Pancreas (tissue), 10 donors: ENCODE data around the gene SMIM28. TPM values are rescaled to one million over a fixed set of nuclear protein-coding genes. Genes with fewer than 3 reads are reported as not detected.

Experiments
- ATAC-seq, 4 donors: fragments of 200-7000 bp; cut with Tn5 transposase; one replicate each; pipeline versions ENCODE4 v1.8.0 to v1.9.1; 2020; ENCODE audit warnings: mild to moderate bottlenecking in 4 of 4, moderate library complexity in 4 of 4
- DNase-seq, 6 donors: peaks; one replicate each; pipeline ENCODE4 v3.0.0-alpha.2; 2020
- FAIRE-seq: peaks from 2 replicates; lab custom pipeline; 2012; peaks lifted over from hg19 to GRCh38; lab: Jason Lieb, UNC
- H3K27ac ChIP-seq, 4 donors: fragments of 200-600 bp; sonication (generic); 1 replicate in 3 of 4; 2 replicates in 1 of 4; pipeline versions ENCODE4 v1.5.0 to v1.8.0; 2020
- H3K27me3 ChIP-seq, 4 donors: fragments of 200-600 bp; one replicate each; pipeline ENCODE4 v1.8.0; 2021
- H3K36me3 ChIP-seq, 3 donors: fragments of 200-600 bp; sonication (generic) in 1 of 3; one replicate each; pipeline versions ENCODE4 v1.5.0 to v1.8.0; 2020 to 2021
- H3K4me1 ChIP-seq, 3 donors: fragments of 200-600 bp; one replicate each; pipeline ENCODE4 v1.8.0; 2021
- H3K4me3 ChIP-seq, 4 donors: fragments of 200-600 bp; sonication (generic) in 2 of 4; one replicate each; pipeline versions ENCODE4 v1.5.0 to v1.8.0; 2020 to 2021
- H3K9me3 ChIP-seq, 4 donors: fragments of 200-600 bp; one replicate each; pipeline ENCODE4 v1.8.0; 2021
- WGBS, 2 donors: extraction: QIAGEN DNeasy Blood & Tissue Kit; methylation state at CpG; one replicate each; pipeline ENCODE4 v1.1.7; 2013; 5-methylcytosine and 5-hydroxymethylcytosine counted together
- intact Hi-C, 3 donors: fragments of 100-400 bp; cut with DNase I; formaldehyde crosslinking; loops; one replicate each; pipeline versions ENCODE4 v1.11.1 to v1.14.2; 2022
- polyA plus RNA-seq, 2 donors: library from polyadenylated mRNA; stranded (reverse); fragments of 200-250 nt; gene quantifications; one replicate each; pipeline ENCODE4 v1.2.3, GENCODE V29; 2013
- total RNA-seq, 6 donors: library from RNA; stranded (reverse); fragmentation: NEBNext Ultra II Directional in 4 of 6; extraction: Animal tissue kit (Norgen Biotek cat#: 25700) in 4 of 6; gene quantifications; one replicate each; pipeline versions ENCODE4 v1.2.1 to v1.2.4, GENCODE V29; 2021 to 2023
- TF ChIP-seq, protein P1 (sequence below), 4 donors: fragments of 200-600 bp; sonication (generic) in 3 of 4; IDR thresholded peaks; one replicate each; pipeline versions ENCODE4 v1.5.0 to v1.8.0; 2021; ENCODE audit warnings: antibody characterized with exemption in 4 of 4
- donor health status: healthy with polysubstance abuse.
- donor health status: DM: no; HTN: no; CAD: no; lungs with moderate emphysema.
- donor health status: DM: no; HTN: no; CAD: no.
- donor health status: control.
- donor health status: control.
- donor health status: Bipolar disorder and iron deficiency.
- donor health status: DM: yes; HTN: yes; CAD: no.
- donor health status: DM: no; HTN: no; CAD: no.
- donor health status: DM: no; HTN: no; CAD: no.
- donor health status: DM: yes; HTN: yes; CAD: no.

SMIM28 gene
- total and polyA plus RNA-seq, 8 donors, result not detected

DNA sequence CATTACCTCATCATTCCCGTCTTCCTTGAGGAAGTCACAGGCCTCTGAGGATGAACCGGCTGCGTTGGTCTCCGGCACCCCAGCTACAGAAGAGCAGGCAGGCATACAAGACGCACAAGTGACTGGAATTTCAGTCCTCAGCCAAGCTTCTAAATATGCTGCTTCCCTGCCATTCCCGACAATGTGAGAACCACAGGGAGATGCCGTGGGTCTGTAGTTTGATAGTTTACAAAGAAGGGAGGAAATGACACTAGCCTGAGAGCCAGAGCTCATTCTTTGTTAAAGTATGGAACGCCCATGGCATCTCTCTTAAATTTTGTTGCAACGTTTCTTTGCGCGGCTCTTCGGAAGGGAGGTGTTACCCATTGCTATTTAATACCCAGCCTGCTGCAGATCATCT, 52.1 kb downstream of the SMIM28 start:
- ATAC-seq (no peak), FAIRE-seq (no peak)
- H3K27ac ChIP-seq, result no peak overlapping the region

DNA sequence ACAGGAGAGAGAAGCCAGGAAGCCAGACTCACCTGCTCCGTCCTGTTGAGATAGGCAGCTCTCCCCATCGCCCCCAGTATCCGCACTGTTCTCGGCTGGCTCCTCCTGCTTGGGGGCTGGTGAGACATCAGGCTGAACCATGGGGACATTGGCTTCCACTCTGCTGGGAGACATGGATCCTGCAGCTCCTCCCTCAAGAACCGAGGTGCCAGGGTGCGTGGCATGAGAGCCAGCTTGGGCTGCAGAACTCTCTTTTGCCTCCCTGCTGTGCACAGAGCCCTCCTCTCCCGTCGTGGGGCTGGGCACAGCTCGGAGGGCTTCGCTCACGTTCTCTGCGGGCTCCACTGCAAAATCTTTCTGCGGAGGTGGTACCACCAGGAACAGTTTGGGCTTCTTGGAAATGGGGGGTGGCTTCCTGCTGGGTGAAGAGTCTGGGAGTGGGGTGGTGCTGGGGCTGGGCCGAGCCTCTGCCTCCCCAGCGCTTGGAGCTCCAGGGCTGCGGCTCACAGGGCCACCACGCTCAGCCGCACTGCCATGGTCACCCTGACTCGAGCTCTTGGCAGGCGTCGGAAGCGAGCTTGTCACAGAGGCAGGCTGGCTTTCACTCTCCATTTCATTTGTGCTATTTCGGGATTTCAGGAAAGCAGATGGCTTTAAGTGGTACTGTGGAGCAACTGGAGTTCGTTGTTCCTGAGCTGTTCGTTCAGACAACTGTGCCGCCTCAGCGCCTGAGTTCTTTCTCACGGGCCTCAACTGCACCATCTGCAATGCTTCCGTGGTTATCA, 52.8 kb downstream of the SMIM28 start:
- Histone ChIP-seq H3K27me3 (no peaks in the 10 kb centered on the region), H3K27ac (no peak overlapping the region), H3K36me3 (peaks cover 0 to 17% (median 0%) of the 10 kb centered on the region in 3 donors), H3K4me1 (no peaks in the 10 kb centered on the region), H3K9me3 (no peaks in the 10 kb centered on the region), H3K4me3 (no peak overlapping the region)
- intact Hi-C loops, result loop anchor here in 2 of 3 donors (5.0 to 10.0 kb wide), 3 partner anchors 82 to 164 kb away; no protein-coding TSS in a partner anchor
- no peak for FAIRE-seq
- TF ChIP-seq, protein P1, sequence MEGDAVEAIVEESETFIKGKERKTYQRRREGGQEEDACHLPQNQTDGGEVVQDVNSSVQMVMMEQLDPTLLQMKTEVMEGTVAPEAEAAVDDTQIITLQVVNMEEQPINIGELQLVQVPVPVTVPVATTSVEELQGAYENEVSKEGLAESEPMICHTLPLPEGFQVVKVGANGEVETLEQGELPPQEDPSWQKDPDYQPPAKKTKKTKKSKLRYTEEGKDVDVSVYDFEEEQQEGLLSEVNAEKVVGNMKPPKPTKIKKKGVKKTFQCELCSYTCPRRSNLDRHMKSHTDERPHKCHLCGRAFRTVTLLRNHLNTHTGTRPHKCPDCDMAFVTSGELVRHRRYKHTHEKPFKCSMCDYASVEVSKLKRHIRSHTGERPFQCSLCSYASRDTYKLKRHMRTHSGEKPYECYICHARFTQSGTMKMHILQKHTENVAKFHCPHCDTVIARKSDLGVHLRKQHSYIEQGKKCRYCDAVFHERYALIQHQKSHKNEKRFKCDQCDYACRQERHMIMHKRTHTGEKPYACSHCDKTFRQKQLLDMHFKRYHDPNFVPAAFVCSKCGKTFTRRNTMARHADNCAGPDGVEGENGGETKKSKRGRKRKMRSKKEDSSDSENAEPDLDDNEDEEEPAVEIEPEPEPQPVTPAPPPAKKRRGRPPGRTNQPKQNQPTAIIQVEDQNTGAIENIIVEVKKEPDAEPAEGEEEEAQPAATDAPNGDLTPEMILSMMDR (IDR thresholded peaks at IDR 0.05), result no peak
- no peak for DNase-seq
- peak in 2 of 4 donors; percentile 39 to 43 for ATAC-seq
- 89 to 90% methylated on average over 28 to 29 of the region's 29 CpGs for WGBS, 2 donors

More for the DNA sequence above, 52.1 kb downstream of the SMIM28 start:
- Histone ChIP-seq H3K27me3 (no peaks in the 10 kb centered on the region), H3K4me1 (no peaks in the 10 kb centered on the region), H3K36me3 (peaks cover 0 to 17% (median 0%) of the 10 kb centered on the region in 3 donors), H3K4me3 (no peak overlapping the region), H3K9me3 (no peaks in the 10 kb centered on the region)
- intact Hi-C loops, result loop anchor here in 2 of 3 donors (5.0 to 10.0 kb wide), 4 partner anchors 83 to 315 kb away; no protein-coding TSS in a partner anchor
- DNase-seq, result no peak
- TF ChIP-seq, protein P1 (IDR thresholded peaks at IDR 0.05), result no peak
- WGBS, 2 donors, result 84 to 85% methylated on average over 12 of the region's 12 CpGs

DNA sequence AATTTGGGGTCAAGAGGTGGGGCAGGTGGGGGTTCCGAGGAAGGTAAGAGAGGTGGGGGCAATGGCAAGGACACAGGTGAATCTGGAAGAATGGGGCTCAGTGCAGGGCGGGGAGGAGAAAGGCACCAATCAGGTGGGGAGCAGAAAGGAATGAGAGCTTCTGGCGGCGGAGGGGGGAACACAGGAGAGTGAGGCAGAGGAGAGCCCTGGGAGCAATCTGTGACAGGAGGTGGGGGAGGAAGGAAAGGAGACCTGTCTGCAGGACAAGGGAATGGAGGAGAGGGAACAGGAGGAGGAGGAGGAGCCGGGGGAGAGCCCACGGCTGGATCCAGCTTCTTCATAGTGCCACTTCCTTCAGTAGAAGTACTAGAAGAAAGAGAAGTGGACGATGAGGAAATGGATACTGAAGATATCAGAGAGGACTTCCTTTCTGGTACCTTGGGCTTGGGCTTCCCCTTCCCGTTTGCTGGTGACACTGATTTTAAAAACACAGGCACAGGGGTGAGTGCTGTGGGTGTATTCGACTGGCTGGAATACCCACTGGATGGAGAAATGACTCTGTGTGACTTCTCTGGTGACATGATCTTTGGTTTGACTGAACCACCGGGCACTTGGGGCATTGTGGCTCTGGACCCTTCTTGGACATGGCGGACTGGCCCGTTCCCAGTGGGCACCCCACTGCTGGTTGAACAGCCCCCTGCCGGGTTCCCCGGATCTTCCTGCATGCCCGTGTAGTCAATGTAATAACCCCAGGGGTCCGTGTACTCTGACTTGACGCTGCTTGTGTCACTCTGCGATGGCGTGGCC, 53.8 kb downstream of the SMIM28 start:
- WGBS, 2 donors, result 88% methylated on average over 19 of the region's 19 CpGs
- Histone ChIP-seq H3K9me3 (no peaks in the 10 kb centered on the region), H3K27me3 (no peaks in the 10 kb centered on the region), H3K4me1 (no peaks in the 10 kb centered on the region), H3K27ac (no peak overlapping the region), H3K4me3 (no peak overlapping the region), H3K36me3 (peaks cover 0 to 17% (median 0%) of the 10 kb centered on the region in 3 donors)
- no peak for FAIRE-seq
- TF ChIP-seq, protein P1 (IDR thresholded peaks at IDR 0.05), result no peak
- peak in 1 of 4 donors; percentile 34 for ATAC-seq
- no peak for DNase-seq
- intact Hi-C loops, result loop anchor here in 2 of 3 donors (5.0 to 10.0 kb wide), 3 partner anchors 81 to 163 kb away; no protein-coding TSS in a partner anchor

DNA sequence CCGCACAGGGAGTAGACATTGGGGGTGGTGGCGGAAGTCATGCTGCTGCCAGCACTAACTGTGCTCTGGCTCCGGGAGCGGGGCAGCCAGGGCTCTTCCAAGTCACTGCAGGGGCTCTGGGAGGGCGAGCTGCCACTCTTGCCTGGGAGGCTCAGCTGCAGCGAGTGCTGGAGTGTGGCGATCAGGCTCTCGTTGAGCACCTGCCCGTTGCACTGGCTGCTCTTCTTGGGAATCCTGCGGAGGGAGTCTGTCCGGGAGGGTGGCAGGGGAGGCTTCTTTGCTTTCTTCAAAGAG, 54.3 kb downstream of the SMIM28 start:
- peak in 1 of 6 donors; percentile 68 for DNase-seq
- FAIRE-seq, result no peak
- no peaks in the 10 kb centered on the region for H3K9me3 ChIP-seq
- TF ChIP-seq, protein P1 (IDR thresholded peaks at IDR 0.05), result no peak
- no peak for ATAC-seq
- H3K27ac ChIP-seq, result no peak overlapping the region
- WGBS, 2 donors, result 93 to 95% methylated on average over 11 of the region's 11 CpGs
- no peak overlapping the region for H3K4me3 ChIP-seq
- H3K4me1 ChIP-seq, result no peaks in the 10 kb centered on the region
- intact Hi-C loops, result loop anchor here in 2 of 3 donors (5.0 to 10.0 kb wide), 3 partner anchors 80 to 163 kb away; no protein-coding TSS in a partner anchor
- H3K27me3 ChIP-seq, result no peaks in the 10 kb centered on the region
- H3K36me3 ChIP-seq, result peaks cover 0 to 17% (median 0%) of the 10 kb centered on the region in 3 donors

Other genes starting within 250 kb of the SMIM28 start
- 10 to 100 TPM; 13.7 to 19.0 (median 16.4) TPM for gene ARFGEF3, start 216.0 kb upstream of the SMIM28 start, total RNA-seq
- 1 to 10 TPM; 4.8 to 9.7 TPM for gene ARFGEF3, start 216.0 kb upstream of the SMIM28 start, polyA plus RNA-seq
- gene PBOV1, start 159.4 kb upstream of the SMIM28 start, total RNA-seq, result not detected
- not detected for gene PBOV1, start 159.4 kb upstream of the SMIM28 start, polyA plus RNA-seq
- 10 to 100 TPM; 26.5 to 34.0 (median 30.7) TPM for gene HEBP2, start 26.3 kb downstream of the SMIM28 start, total RNA-seq
- gene HEBP2, start 26.3 kb downstream of the SMIM28 start, polyA plus RNA-seq, result 10 to 100 TPM; 10.7 to 18.8 TPM
- gene NHSL1, start 121.6 kb downstream of the SMIM28 start, total RNA-seq, result 10 to 100 TPM in 3 of 6 donors, 1 to 10 TPM in 3; 4.8 to 16.3 (median 11.8) TPM
- gene NHSL1, start 121.6 kb downstream of the SMIM28 start, polyA plus RNA-seq, result 1 to 10 TPM; 3.5 to 4.6 TPM